GM12892 (cell line): Measurements from ENCODE around the gene C2orf76.

Experiments used
- DNase-seq: peaks from one replicate; pipeline ENCODE4 v3.0.0; 2011; ENCODE audit not compliant: insufficient read length
- FAIRE-seq: peaks from 2 replicates; lab custom pipeline; 2011; peaks lifted over from hg19 to GRCh38; lab: Jason Lieb, UNC
- POLR2A ChIP-seq: IDR thresholded peaks from 2 replicates; pipeline ENCODE4 v1.6.1; 2011; ENCODE audit warnings: low read depth, low read length, control low read depth
- POLR2AphosphoS5 ChIP-seq: IDR thresholded peaks from 2 replicates; pipeline ENCODE4 v1.6.1; 2011; ENCODE audit warnings: low read depth, low read length, control low read depth
- TAF1 ChIP-seq: IDR thresholded peaks from 2 replicates; pipeline ENCODE4 v1.6.1; 2011; ENCODE audit warnings: low read depth, mild to moderate bottlenecking, control low read depth, low read length, borderline replicate concordance

The C2orf76 gene

DNA sequence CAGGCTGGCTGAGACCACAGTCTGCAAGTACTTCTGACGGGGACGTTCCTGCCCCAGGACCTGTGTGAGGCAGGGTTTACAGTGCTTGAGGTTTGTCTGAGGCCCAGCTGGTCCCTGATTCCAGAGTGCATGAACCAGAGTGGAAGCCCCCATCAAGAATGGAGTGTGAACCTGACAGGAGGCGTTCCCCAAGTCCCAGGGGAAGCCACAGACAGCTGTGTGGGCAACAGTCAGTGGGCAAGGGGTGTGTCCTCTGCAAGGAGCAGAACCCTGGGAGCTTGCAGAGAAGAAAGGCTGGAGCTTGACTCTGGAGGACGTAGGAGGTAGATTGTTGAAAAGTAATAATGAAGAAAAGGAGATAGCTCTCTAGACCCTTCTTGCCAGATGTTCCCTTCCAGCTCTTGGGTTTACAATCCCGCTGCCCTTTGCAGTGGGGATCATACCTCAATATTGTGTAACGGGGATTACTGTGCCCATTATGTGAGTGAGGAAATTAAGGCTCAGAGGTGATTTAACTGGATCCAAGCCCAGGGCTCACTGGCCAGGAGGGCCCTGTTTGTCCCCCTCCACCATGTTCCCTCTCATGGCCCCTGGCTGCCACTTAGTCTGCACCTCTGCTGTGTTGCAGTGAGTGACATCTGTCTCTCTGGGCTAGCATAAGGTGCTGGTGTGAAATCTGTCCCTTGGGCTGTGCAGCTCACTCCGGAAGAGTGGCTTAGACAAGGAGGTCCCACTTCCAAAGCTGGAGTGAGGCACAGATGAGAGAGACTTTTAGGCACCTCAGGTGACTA lies 6.3 kb upstream of the C2orf76 start:
- DNase-seq = no peak
- no peak for FAIRE-seq
- no peak; the same call in 1 of the 2 replicates for TF ChIP-seq POLR2AphosphoS5
- TF ChIP-seq POLR2A = peak; percentile 38; the same call in 1 of the 2 replicates
- TF ChIP-seq TAF1 = no peak

DNA sequence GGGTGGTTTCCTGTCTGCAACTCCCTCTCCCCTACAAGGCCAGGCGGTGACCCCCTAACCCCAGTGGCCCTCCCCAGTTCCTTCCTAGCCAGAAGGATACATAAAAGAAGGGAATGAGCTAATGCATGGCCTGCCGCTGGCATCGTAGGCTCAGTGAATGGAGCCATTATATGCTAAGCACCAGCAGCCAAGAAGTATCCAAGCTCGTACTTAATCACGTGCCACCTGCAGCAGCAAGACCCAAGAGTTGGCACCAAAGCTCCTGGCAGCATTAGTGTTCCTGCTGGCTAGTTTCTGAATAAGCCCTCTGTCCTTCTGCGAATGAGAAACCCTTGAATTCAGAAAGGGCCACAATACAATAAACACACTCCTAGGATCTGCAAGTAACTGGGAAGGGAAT lies 4.5 kb upstream of the C2orf76 start:
- TF ChIP-seq POLR2AphosphoS5 (no peak), TAF1 (no peak), POLR2A (no peak)
- no peak for FAIRE-seq
- DNase-seq = no peak

DNA sequence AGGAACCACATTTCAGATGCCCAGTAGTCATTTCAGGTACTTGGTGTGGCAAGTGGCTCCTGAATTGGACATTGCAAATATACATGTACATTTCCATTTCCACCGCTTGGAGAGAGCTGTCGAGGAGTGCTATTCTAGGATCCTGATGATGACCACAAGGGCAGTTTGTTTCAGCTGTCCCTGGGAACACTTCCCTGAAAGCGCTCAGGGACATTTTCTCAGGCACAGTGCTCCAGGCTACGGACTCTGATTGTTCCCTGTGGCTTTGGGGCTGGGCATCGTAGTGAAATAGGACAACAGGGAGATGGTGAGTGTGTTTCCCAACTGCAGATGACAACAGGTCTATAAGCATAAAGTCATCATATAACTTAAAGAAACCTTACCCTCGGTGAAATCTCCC lies 3.2 kb upstream of the C2orf76 start:
- no peak for FAIRE-seq
- TF ChIP-seq TAF1 (no peak), POLR2A (no peak), POLR2AphosphoS5 (no peak)

DNA sequence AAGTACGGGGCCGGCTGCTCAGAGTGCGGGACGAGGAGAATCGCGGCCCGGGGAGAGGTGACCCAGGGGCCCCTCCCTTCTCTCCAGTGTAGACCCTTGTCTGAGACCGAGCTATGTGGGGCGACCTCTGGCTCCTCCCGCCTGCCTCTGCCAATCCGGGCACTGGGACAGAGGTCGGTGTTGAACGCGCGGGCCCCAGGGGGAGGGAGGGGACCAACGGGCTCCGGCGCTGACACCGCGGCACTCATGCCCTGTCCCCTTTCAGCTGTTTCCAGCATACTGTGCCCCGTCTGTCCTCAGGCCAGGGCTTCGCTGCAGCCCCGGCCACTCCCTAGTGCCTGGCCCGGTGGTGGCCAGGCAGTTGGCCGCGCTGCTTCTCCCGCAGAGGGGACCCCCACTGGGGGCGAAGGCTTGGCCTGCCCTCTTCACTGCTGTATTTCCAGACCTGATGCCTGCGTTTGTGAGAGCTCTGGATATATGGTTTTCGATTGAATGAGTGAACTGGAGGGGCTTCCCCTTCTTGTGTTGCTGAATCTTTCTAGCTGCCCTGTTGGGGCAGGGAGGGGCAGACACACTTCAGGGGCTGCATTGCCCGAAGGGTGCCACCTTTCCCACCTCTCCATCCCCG lies 952 bp upstream of the C2orf76 start:
- FAIRE-seq = no peak
- peak; percentile 66 for DNase-seq
- TF ChIP-seq POLR2AphosphoS5 (no peak), TAF1 (no peak), POLR2A (no peak; the same call in 1 of the 2 replicates)

More for the DNA sequence above, 3.2 kb upstream of the C2orf76 start:
- DNase-seq = no peak

DNA sequence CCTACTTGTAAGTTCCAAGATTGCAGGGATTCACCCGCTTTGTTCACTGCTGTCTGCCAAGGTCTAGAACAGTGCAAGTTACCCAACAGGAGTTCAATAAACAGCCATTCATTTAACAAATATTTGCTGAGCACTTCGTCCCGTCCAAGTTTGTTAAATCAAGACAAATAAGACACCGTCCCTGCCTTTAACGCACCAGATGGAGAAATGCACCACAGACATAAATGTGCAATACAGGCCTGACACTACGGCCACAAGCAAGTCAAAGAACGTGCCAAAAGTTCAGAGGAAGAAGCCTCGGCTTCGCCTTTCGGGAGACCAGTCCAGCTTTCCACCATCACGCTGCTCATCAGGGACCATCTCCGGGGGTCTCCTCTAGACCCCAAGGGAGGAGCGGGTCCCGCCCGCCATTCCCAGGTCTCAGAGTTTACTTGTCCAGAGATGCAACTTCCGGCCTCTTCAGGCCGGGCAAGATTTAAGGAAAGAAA lies 429 bp downstream of the C2orf76 start:
- TF ChIP-seq TAF1 = no peak
- TF ChIP-seq POLR2AphosphoS5 = no peak
- no peak for TF ChIP-seq POLR2A
- DNase-seq (no peak), FAIRE-seq (peak; percentile 40)

DNA sequence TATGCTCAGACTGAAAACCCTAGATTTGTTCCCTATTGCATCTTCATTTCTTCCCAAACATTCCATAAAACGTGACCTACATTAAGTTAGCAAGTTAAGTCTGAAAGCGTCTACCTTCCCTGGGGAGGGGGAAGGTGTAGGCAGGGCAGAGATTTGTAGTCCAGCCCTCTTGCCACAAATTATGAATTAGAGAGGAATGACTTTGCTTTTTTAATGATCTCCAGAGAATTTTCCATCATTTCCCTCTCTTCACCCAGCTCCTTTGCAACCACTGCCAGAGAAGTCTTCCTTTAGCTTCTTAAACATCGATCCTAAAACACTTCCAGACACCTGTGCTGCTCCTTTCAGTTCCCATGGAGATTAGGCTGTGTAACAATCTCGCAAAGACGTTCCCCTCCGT lies 1.2 kb downstream of the C2orf76 start:
- TF ChIP-seq POLR2AphosphoS5 (no peak), POLR2A (no peak)
- no peak for FAIRE-seq

DNA sequence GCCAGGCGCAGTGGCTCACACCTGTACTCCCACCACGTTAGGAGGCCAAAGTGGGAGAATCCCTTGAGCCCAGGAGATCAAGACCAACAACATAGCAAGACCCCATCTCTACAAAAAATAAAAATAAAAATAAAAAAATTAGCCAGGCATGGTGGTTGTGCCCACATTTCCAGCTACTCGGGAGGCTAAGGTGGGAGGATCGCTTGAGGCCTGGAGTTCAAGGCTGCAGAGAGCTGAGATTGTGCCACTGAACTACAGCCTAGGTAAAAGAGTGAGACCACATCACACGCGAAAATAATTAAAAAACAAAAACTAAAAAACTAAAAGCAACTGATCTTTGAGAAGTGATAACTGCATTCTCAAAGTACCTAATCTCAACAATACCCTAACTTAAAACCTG lies 1.8 kb downstream of the C2orf76 start:
- no peak for FAIRE-seq
- no peak for DNase-seq
- no peak for TF ChIP-seq POLR2A
- no peak for TF ChIP-seq TAF1
- TF ChIP-seq POLR2AphosphoS5 = no peak

More for the DNA sequence above, 1.2 kb downstream of the C2orf76 start:
- no peak for DNase-seq

DNA sequence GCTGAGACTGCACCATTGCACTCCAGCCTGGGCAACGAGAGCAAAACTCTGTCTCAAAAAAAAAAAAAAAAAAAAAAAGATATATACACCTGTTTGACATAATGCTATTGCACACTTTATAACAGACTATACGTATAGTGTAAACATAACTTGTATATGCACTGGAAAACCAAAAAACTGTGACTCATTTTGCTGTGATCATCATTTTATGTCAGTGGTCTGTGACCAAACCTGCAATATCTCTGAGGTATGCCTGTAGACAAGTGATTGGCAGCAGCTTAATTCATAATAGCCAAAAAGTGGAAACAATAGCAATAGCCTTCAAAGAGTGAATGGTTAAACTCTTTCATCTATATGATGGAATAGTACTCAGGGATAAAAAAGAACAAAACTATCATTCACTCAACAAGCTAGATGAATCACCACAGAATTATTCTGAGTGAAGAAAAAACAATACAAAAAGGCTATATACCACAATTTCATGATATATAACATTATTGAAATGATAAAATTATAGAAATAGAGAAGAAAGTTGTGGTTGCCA lies 6.1 kb downstream of the C2orf76 start:
- FAIRE-seq (no peak), DNase-seq (no peak)

DNA sequence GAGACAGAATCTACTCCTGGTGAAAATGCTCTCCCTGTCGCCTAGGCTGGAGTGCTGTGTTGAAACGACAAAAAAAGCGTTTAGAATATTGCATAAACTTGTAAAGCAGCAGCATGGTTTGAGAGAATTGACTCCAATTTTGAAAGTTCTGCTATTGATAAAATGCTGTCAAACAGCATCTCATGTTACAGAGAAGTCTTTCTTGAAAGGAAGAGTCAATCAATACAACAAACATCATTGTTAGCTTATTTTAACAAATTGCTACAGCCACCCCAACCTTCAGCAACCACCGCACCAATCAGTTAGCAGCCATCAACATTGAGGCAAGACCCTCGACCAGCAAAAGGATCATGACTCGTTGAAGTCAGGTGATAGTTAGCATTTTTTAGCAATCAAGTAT lies 6.9 kb downstream of the C2orf76 start:
- FAIRE-seq (no peak), DNase-seq (no peak)
- no peak for TF ChIP-seq TAF1

More for the DNA sequence above, 6.1 kb downstream of the C2orf76 start:
- TF ChIP-seq TAF1 = no peak
- no peak for TF ChIP-seq POLR2A
- TF ChIP-seq POLR2AphosphoS5 = no peak

DNA sequence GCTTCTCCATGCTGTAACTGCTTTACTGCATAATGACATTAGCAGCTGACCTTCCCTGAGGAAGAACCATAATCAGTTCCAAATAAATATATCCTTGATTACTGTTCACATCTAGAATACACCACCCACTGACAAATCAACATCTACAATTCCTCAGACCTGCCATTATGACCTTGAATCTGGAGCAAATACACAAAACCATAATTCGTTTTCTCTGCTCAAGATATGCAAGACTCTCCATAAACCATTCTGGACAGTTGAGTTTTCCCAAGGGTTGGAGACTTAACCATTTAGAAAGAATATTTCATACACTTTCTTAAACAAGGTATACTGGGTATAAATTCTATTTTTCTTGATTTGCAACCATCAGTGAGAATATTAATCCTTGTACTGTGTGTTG lies 11.8 kb downstream of the C2orf76 start:
- FAIRE-seq (peak; percentile 46), DNase-seq (no peak)
- TF ChIP-seq POLR2AphosphoS5 (no peak), POLR2A (no peak), TAF1 (no peak)

DNA sequence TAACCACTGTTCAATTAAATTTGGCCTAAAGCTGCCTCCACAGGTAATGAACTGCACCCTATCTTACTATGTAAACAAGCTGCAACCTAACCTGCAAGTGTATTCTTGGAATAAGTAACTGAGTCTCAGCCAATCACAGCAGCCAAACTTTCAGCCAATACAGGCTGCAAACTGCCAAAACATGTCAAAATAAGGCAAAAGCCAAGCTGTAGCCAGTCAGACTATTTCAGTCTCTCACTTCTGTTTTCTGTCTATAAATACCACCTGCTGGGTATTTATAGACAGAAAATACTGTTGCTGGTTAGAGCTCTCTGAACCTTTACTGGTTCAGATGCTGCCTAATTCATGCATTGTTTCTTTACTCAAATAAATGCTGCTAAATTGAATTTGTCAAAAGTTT lies 14.3 kb downstream of the C2orf76 start:
- TF ChIP-seq TAF1 (no peak), POLR2AphosphoS5 (no peak), POLR2A (no peak)
- FAIRE-seq = peak; percentile 100
- no peak for DNase-seq

DNA sequence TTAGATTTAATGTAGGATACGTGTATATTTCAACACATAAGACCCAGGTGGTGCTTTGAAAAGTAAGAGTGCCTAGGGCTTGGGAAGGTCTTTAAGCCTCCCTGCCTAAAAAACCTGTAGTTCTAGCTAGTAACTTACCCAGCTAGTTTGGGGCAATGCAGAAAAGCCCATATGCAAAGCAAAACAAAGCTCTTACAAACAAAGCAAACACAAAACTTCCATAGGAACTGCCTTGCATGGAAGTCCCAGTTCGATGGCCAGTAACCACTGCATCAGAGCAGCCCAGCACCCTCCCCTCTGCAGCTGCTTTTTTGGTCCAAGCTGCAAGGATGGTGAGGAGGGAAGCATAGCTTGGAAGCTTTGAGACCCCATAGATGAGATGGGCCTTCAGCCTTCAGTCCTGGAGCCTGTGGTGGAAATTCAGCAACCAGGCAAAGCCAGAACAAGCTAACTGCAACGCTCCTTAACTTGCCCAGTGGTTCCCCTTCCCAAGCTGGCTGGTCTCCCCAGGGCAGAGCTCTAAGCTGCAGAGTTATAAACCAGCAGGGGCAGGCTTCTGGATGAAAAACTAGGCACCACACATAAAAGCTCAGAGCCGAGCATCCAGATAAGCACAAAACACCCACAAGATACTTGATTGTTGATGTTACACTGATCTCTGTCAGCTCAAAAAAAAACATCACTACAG lies 16.2 kb downstream of the C2orf76 start:
- no peak for TF ChIP-seq TAF1
- TF ChIP-seq POLR2AphosphoS5 = no peak
- no peak for TF ChIP-seq POLR2A
- FAIRE-seq = peak; percentile 64

More for the DNA sequence above, 16.2 kb downstream of the C2orf76 start:
- DNase-seq = no peak
